AG04450 (cell line): ENCODE results near the gene TM4SF1. TPM values are rescaled to one million over a fixed set of nuclear protein-coding genes. Genes with fewer than 3 reads are reported as not detected.

ENCODE experiments used
- CTCF ChIA-PET: fragments of 300-600, 350-600 bp; formaldehyde crosslinking; extraction: SDS; loops from one replicate; lab custom pipeline; 2022; ENCODE audit warnings: antibody characterized with exemption, inconsistent platforms; lab: Charles Lee
- POLR2A ChIA-PET: fragments of 350-600 bp; formaldehyde crosslinking; extraction: SDS; loops from one replicate; lab custom pipeline; 2021; ENCODE audit warnings: antibody characterized with exemption, inconsistent platforms; lab: Yijun Ruan, JAX
- DNase-seq: peaks from one replicate; pipeline ENCODE4 v3.0.0-alpha.2; 2011; ENCODE audit warnings: low read depth, low spot score
- H3K27ac ChIP-seq: one replicate; pipeline ENCODE4 v1.5.1; 2012; ENCODE audit warnings: low read depth, low read length, control low read depth
- H3K27me3 ChIP-seq: one replicate; pipeline ENCODE4 v1.6.0; 2012; ENCODE audit warnings: low read length; ENCODE audit not compliant: control insufficient read depth, insufficient read depth
- H3K4me3 ChIP-seq: 2 replicates; pipeline ENCODE4 v1.5.1; 2011; ENCODE audit warnings: mild to moderate bottlenecking, low read depth, low read length, control low read depth
- H3K9me3 ChIP-seq: 2 replicates; pipeline ENCODE4 v1.5.1; 2012; ENCODE audit warnings: low read length; ENCODE audit not compliant: control insufficient read depth, insufficient read depth
- CTCF ChIP-seq: IDR thresholded peaks from 2 replicates; pipeline ENCODE4 v1.5.1; 2011; ENCODE audit warnings: low read depth, low read length, control low read depth, inconsistent platforms
- polyA minus RNA-seq: library from RNA; depleted of rRNA, polyadenylated mRNA; stranded (reverse); fragments of >200 nt; gene quantifications from 2 replicates; pipeline ENCODE4 v1.2.3, GENCODE V29; 2011; rRNA and poly(A)+ RNA removed
- polyA plus RNA-seq: library from polyadenylated mRNA; depleted of rRNA; stranded (reverse); fragments of >200 nt; gene quantifications from 2 replicates; pipeline ENCODE4 v1.2.3, GENCODE V29; 2011; rRNA removed

The TM4SF1 gene
- polyA plus RNA-seq (232 and 260 TPM in 2 replicates), polyA minus RNA-seq (189 and 207 TPM in 2 replicates)

GRCh38 chr3:149377408-149378364 is at the start of gene TM4SF1:
Gene TM4SF1 (minus strand): TSS chr3:149377649. CDS start chr3:149377547, 102 bp downstream.
- peak within 1 kb of the TSS; percentile 80 for H3K27ac ChIP-seq
- ChIA-PET CTCF (interaction anchor here (0.6 to 1.1 kb wide), 3 partner anchors 102 to 422 kb away, joined by 3 to 5 read pairs (median 3); no protein-coding TSS in a partner anchor), POLR2A (interaction anchor here (0.6 to 1.4 kb wide), 5 partner anchors 9 to 178 kb away, joined by 3 to 4 read pairs (median 4); no protein-coding TSS in a partner anchor)
- H3K27me3 ChIP-seq, result no peaks in the 10 kb centered on the region
- H3K4me3 ChIP-seq, result peak within 1 kb of the TSS; percentile 65
- peak; percentile 78 for DNase-seq
- no peaks in the 10 kb centered on the region for H3K9me3 ChIP-seq
- TF ChIP-seq CTCF, result no peak

GRCh38 chr3:149426325-149426724 is 48.9 kb upstream of the TM4SF1 start:
- no peak for DNase-seq
- ChIA-PET POLR2A (no interaction called here), CTCF (no interaction called here)
- no peak overlapping the region for H3K27ac ChIP-seq
- no peak overlapping the region for H3K4me3 ChIP-seq
- TF ChIP-seq CTCF, result no peak
- no peaks in the 10 kb centered on the region for H3K9me3 ChIP-seq
- no peaks in the 10 kb centered on the region for H3K27me3 ChIP-seq

GRCh38 chr3:149424918-149425317 is 47.5 kb upstream of the TM4SF1 start:
- CTCF ChIA-PET, result no interaction called here
- TF ChIP-seq CTCF, result no peak
- Histone ChIP-seq H3K4me3 (no peak overlapping the region), H3K27ac (no peak overlapping the region), H3K27me3 (no peaks in the 10 kb centered on the region), H3K9me3 (no peaks in the 10 kb centered on the region)
- DNase-seq, result no peak
- POLR2A ChIA-PET, result no interaction called here

GRCh38 chr3:149421764-149422163 is 44.3 kb upstream of the TM4SF1 start:
- Histone ChIP-seq H3K27me3 (no peaks in the 10 kb centered on the region), H3K4me3 (no peak overlapping the region), H3K27ac (no peak overlapping the region), H3K9me3 (no peaks in the 10 kb centered on the region)
- no peak for DNase-seq
- ChIA-PET POLR2A (interaction anchor here (0.6 kb wide), 1 partner anchor 9 kb away, joined by 5 read pairs; no protein-coding TSS in a partner anchor), CTCF (no interaction called here)
- no peak for TF ChIP-seq CTCF

- ChIA-PET POLR2A (no interaction called here), CTCF (no interaction called here)
- Histone ChIP-seq H3K27me3 (no peaks in the 10 kb centered on the region), H3K4me3 (no peak overlapping the region), H3K9me3 (no peaks in the 10 kb centered on the region), H3K27ac (no peak overlapping the region)
- no peak for DNase-seq
- TF ChIP-seq CTCF, result no peak
Measured at GRCh38 chr3:149419816-149420215, 42.4 kb upstream of the TM4SF1 start.
